HCT116 (cell line): ENCODE data around the gene GLTP. TPM values are rescaled to one million over a fixed set of nuclear protein-coding genes. Genes with fewer than 3 reads are reported as not detected.

Experiments
- ATAC-seq: fragments of 200-7000 bp; cut with Tn5 transposase; 2 replicates; pipeline ENCODE4 v1.9.1; 2020; ENCODE audit warnings: mild to moderate bottlenecking, moderate library complexity
- BruUV-seq: library from RNA; stranded (reverse); fragments of 400-500 nt; replicated peaks from 2 replicates; lab custom pipeline; 2021; lab: Mats Ljungman, UMichigan
- CTCF ChIA-PET: fragments of 300-600 bp; sonication (Branson Sonifier 250); formaldehyde crosslinking; loops from one replicate; lab custom pipeline; 2021; ENCODE audit warnings: antibody characterized with exemption; lab: Charles Lee
- POLR2A ChIA-PET: fragments of 300-600, 350-600 bp; sonication (Branson Sonifier 250); formaldehyde crosslinking; loops from one replicate; lab custom pipeline; 2021; ENCODE audit warnings: antibody characterized with exemption; lab: Charles Lee
- RAD21 ChIA-PET, 2 experiments: fragments of 300-600 bp; sonication (Branson Sonifier 250); formaldehyde crosslinking; loops; one replicate each; lab custom pipeline; 2023; ENCODE audit warnings: low total read pairs in 2 of 2; ENCODE audit not compliant: uncharacterized antibody in 2 of 2, unreplicated experiment in 2 of 2, low non-redundant PET in 1 of 2; lab: Charles Lee
- DNase-seq: peaks from one replicate; pipeline ENCODE4 v3.0.0-alpha.2; 2010; ENCODE audit warnings: low read depth, low spot score
- H2AFZ ChIP-seq: fragments of 200-600 bp; shearing (Covaris generic), sonication (generic); 2 replicates; pipeline ENCODE4 v1.6.1; 2017; ENCODE audit warnings: low read depth, mixed run types, mixed read lengths, antibody characterized with exemption, low read length; ENCODE audit not compliant: poor library complexity, severe bottlenecking
- H3K27ac ChIP-seq: 2 replicates; pipeline ENCODE4 v1.5.1; 2012; ENCODE audit warnings: low read depth, low read length
- H3K27me3 ChIP-seq: fragments of 200-600 bp; sonication (generic); 2 replicates; pipeline ENCODE4 v1.6.1; 2016; ENCODE audit warnings: mixed run types, low read length, mixed read lengths; ENCODE audit not compliant: insufficient read depth
- H3K36me3 ChIP-seq, 2 experiments: fragments of 200-500 bp in 1 of 2; fragments of 200-600 bp in 1 of 2; sonication (Bioruptor generic) in 1 of 2; sonication (generic) in 1 of 2; 2 replicates each; pipeline versions ENCODE4 v1.5.1 to v1.6.1; 2014 to 2016; ENCODE audit warnings: low read length in 2 of 2, inconsistent platforms in 1 of 2, mixed read lengths in 1 of 2, mixed run types in 1 of 2; ENCODE audit not compliant: insufficient read depth in 2 of 2, control insufficient read depth in 1 of 2
- H3K4me1 ChIP-seq, 2 experiments: fragments of 200-600 bp in 1 of 2; sonication (generic) in 1 of 2; 2 replicates each; pipeline versions ENCODE4 v1.5.1 to v1.6.1; 2012 to 2017; ENCODE audit warnings: low read length in 2 of 2, inconsistent platforms in 1 of 2, mild to moderate bottlenecking in 1 of 2, mixed read lengths in 1 of 2, mixed run types in 1 of 2, moderate library complexity in 1 of 2; ENCODE audit not compliant: insufficient read depth in 2 of 2, control insufficient read depth in 1 of 2
- H3K4me2 ChIP-seq: fragments of 200-600 bp; sonication (generic); 2 replicates; pipeline ENCODE4 v1.6.1; 2017; ENCODE audit warnings: mixed run types, low read length, mixed read lengths
- H3K4me3 ChIP-seq, 2 experiments: fragments of 200-600 bp in 1 of 2; sonication (generic) in 1 of 2; replicated peaks in 1 of 2; 2 replicates each; pipeline ENCODE4 v1.5.1; 2011 to 2016; ENCODE audit warnings: low read length in 2 of 2, control low read depth in 1 of 2, low read depth in 1 of 2, mild to moderate bottlenecking in 1 of 2, mixed read lengths in 1 of 2, mixed run types in 1 of 2
- H3K79me2 ChIP-seq: fragments of 200-600 bp; sonication (generic); 2 replicates; pipeline ENCODE4 v1.6.1; 2017; ENCODE audit warnings: mild to moderate bottlenecking, mixed run types, low read length, moderate library complexity, mixed read lengths; ENCODE audit not compliant: insufficient read depth
- H3K9ac ChIP-seq: fragments of 200-600 bp; sonication (generic); 2 replicates; pipeline ENCODE4 v1.6.1; 2016; ENCODE audit warnings: low read length, mixed read lengths
- H3K9me2 ChIP-seq: fragments of 200-600 bp; sonication (generic), shearing (Covaris generic); 2 replicates; pipeline ENCODE4 v1.6.1; 2017; ENCODE audit warnings: mixed run types, mild to moderate bottlenecking, moderate library complexity; ENCODE audit not compliant: insufficient read depth
- H3K9me3 ChIP-seq, 2 experiments: fragments of 200-500 bp in 1 of 2; fragments of 200-600 bp in 1 of 2; sonication (Bioruptor generic) in 1 of 2; sonication (generic) in 1 of 2; 2 replicates each; pipeline ENCODE4 v1.6.1; 2014 to 2017; ENCODE audit warnings: low read length in 2 of 2, mixed read lengths in 2 of 2, inconsistent platforms in 1 of 2, low read depth in 1 of 2, mild to moderate bottlenecking in 1 of 2, mixed run types in 1 of 2, moderate library complexity in 1 of 2; ENCODE audit not compliant: control insufficient read depth in 1 of 2, insufficient read depth in 1 of 2
- H4K20me1 ChIP-seq: fragments of 200-600 bp; sonication (generic), shearing (Covaris generic); 2 replicates; pipeline ENCODE4 v1.6.1; 2017; ENCODE audit warnings: mixed run types, mild to moderate bottlenecking, moderate library complexity; ENCODE audit not compliant: insufficient read depth
- CBX3 ChIP-seq: IDR thresholded peaks from 2 replicates; pipeline ENCODE4 v1.6.1; 2012; ENCODE audit warnings: low read depth
- CEBPB ChIP-seq: IDR thresholded peaks from 2 replicates; pipeline ENCODE4 v1.6.1; 2012; ENCODE audit warnings: low read depth
- EGR1 ChIP-seq: IDR thresholded peaks from 2 replicates; pipeline ENCODE4 v1.6.1; 2012; ENCODE audit warnings: low read depth
- ELF1 ChIP-seq: IDR thresholded peaks from 2 replicates; pipeline ENCODE4 v1.6.1; 2012; ENCODE audit warnings: low read depth, borderline replicate concordance
- EZH2 ChIP-seq: fragments of 200-600 bp; sonication (generic); IDR thresholded peaks from 2 replicates; pipeline ENCODE4 v1.6.1; 2017; ENCODE audit warnings: antibody characterized with exemption, mixed run types
- EZH2phosphoT487 ChIP-seq: fragments of 200-600 bp; IDR thresholded peaks from 2 replicates; pipeline ENCODE4 v1.6.1; 2018; ENCODE audit warnings: antibody characterized with exemption, borderline replicate concordance
- JUND ChIP-seq: IDR thresholded peaks from 2 replicates; pipeline ENCODE4 v1.6.1; 2012
- POLR2AphosphoS5 ChIP-seq: IDR thresholded peaks from 2 replicates; pipeline ENCODE4 v1.6.1; 2011; ENCODE audit warnings: mild to moderate bottlenecking, low read depth, low read length, moderate library complexity
- RAD21 ChIP-seq: IDR thresholded peaks from 2 replicates; pipeline ENCODE4 v1.6.1; 2012; ENCODE audit warnings: low read depth, mild to moderate bottlenecking
- SP1 ChIP-seq: IDR thresholded peaks from 2 replicates; pipeline ENCODE4 v1.6.1; 2012; ENCODE audit warnings: low read depth
- SRF ChIP-seq: IDR thresholded peaks from 2 replicates; pipeline ENCODE4 v1.6.1; 2012; ENCODE audit warnings: low read depth
- TCF7L2 ChIP-seq: IDR thresholded peaks from 2 replicates; pipeline ENCODE4 v1.7.0; 2011; ENCODE audit warnings: borderline replicate concordance, inconsistent platforms; ENCODE audit not compliant: insufficient read depth, insufficient read length; ENCODE audit errors: extremely low read depth
- YY1 ChIP-seq: IDR thresholded peaks from 2 replicates; pipeline ENCODE4 v1.6.1; 2011; ENCODE audit warnings: low read length, low read depth, moderate library complexity, mild to moderate bottlenecking; ENCODE audit not compliant: insufficient replicate concordance; ENCODE audit errors: extremely low read depth
- ZFX ChIP-seq: fragments of 450-650 bp; IDR thresholded peaks from 2 replicates; pipeline ENCODE4 v1.6.1; 2017
- ZNF274 ChIP-seq: fragments of 200-500 bp; sonication (Bioruptor generic); IDR thresholded peaks from 2 replicates; pipeline ENCODE4 v1.6.1; 2014; ENCODE audit warnings: mild to moderate bottlenecking, low read depth, low read length, inconsistent platforms
- intact Hi-C: fragments of 100-400 bp; cut with micrococcal nuclease; formaldehyde crosslinking; loops from 2 replicates; pipeline ENCODE4 v1.10.0; 2022
- total RNA-seq: library from RNA; stranded (reverse); gene quantifications from one replicate; pipeline ENCODE4 v1.2.1, GENCODE V29; 2021; ENCODE audit not compliant: unreplicated experiment
- TF ChIP-seq, protein P1 (sequence below): IDR thresholded peaks from 2 replicates; pipeline ENCODE4 v1.6.1; 2011; ENCODE audit warnings: mild to moderate bottlenecking, low read length, moderate library complexity; ENCODE audit not compliant: insufficient replicate concordance; ENCODE audit errors: extremely low read depth
- TF ChIP-seq, protein P2 (sequence below): IDR thresholded peaks from 2 replicates; pipeline ENCODE4 v1.6.1; 2012
- TF ChIP-seq, protein P3 (sequence below): IDR thresholded peaks from 2 replicates; pipeline ENCODE4 v1.6.1; 2012
- TF ChIP-seq, protein P4 (sequence below), 3 experiments: fragments of 200-600 bp in 1 of 3; sonication (generic) in 1 of 3; IDR thresholded peaks in 2 of 3; conservative IDR thresholded peaks in 1 of 3; 2 replicates each; pipeline ENCODE4 v1.5.1; 2012 to 2017; ENCODE audit warnings: low read depth in 2 of 3, low read length in 2 of 3, antibody characterized with exemption in 1 of 3, borderline replicate concordance in 1 of 3, control low read depth in 1 of 3, mild to moderate bottlenecking in 1 of 3, mixed read lengths in 1 of 3, mixed run types in 1 of 3, moderate library complexity in 1 of 3; ENCODE audit not compliant: insufficient read depth in 1 of 3
- TF ChIP-seq, protein P5 (sequence below): IDR thresholded peaks from 2 replicates; pipeline ENCODE4 v1.6.1; 2012; ENCODE audit warnings: low read depth

GLTP gene
- total RNA-seq, 1 experiment from 2014 or later = 26.6 TPM

DNA sequence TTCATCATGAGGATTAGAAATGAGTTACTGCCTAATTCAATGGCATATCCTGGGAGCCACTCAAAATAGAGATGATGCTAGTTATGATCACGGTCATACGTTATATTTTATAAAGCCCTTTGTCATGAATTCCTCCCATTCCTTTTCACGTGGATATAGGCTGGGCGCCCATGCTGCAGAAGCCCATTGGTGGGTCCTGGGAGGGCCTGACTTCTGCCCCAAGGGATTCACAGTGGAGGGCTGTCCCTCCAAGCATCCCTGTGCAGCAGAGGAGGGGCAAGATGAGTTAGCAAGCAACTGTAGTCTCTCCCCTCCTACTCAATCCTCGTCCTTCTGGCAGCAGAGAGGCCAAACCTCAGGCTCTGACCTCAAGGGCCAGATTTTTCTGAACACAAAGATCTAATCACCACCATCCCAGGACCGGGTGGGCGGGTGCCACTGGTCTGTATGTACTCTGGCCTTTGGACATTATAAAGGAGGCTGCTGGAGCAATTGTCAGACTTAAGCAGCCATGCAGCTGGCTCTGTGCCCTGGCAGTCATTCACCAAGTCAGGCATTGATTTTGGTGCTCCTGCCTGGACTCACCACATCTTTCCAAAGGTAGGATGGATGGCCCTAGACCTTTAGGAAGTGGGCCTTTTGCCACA is 8.6 kb downstream of the GLTP start:
- Histone ChIP-seq H2AFZ (no peak overlapping the region), H3K27ac (no peak overlapping the region), H4K20me1 (no peaks in the 10 kb centered on the region), H3K4me2 (no peak overlapping the region), H3K27me3 (no peaks in the 10 kb centered on the region), H3K4me3 (no peak overlapping the region), H3K79me2 (peaks cover 7% of the 10 kb centered on the region), H3K9ac (no peak overlapping the region), H3K36me3 (no peaks in the 10 kb centered on the region), H3K9me2 (no peaks in the 10 kb centered on the region), H3K4me1 (peaks cover 11 to 16% of the 10 kb centered on the region in 2 experiments; a peak in 3 of 4 replicates), H3K9me3 (no peaks in the 10 kb centered on the region)
- no peak for TF ChIP-seq RAD21
- TF ChIP-seq ELF1 = no peak
- no peak for TF ChIP-seq JUND
- TF ChIP-seq, protein P1, sequence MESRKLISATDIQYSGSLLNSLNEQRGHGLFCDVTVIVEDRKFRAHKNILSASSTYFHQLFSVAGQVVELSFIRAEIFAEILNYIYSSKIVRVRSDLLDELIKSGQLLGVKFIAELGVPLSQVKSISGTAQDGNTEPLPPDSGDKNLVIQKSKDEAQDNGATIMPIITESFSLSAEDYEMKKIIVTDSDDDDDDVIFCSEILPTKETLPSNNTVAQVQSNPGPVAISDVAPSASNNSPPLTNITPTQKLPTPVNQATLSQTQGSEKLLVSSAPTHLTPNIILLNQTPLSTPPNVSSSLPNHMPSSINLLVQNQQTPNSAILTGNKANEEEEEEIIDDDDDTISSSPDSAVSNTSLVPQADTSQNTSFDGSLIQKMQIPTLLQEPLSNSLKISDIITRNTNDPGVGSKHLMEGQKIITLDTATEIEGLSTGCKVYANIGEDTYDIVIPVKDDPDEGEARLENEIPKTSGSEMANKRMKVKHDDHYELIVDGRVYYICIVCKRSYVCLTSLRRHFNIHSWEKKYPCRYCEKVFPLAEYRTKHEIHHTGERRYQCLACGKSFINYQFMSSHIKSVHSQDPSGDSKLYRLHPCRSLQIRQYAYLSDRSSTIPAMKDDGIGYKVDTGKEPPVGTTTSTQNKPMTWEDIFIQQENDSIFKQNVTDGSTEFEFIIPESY = no peak
- TF ChIP-seq SP1 = no peak
- TF ChIP-seq ZNF274 = no peak
- TF ChIP-seq, protein P2, sequence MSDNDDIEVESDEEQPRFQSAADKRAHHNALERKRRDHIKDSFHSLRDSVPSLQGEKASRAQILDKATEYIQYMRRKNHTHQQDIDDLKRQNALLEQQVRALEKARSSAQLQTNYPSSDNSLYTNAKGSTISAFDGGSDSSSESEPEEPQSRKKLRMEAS = no peak
- TF ChIP-seq TCF7L2 = no peak
- TF ChIP-seq SRF = no peak
- TF ChIP-seq, protein P3, sequence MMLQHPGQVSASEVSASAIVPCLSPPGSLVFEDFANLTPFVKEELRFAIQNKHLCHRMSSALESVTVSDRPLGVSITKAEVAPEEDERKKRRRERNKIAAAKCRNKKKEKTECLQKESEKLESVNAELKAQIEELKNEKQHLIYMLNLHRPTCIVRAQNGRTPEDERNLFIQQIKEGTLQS = no peak
- TF ChIP-seq ZFX = no peak
- no peak for TF ChIP-seq EGR1
- TF ChIP-seq CEBPB = no peak
- TF ChIP-seq EZH2 = no peak
- no peak for TF ChIP-seq YY1
- no peak for TF ChIP-seq CBX3
- TF ChIP-seq, protein P4, sequence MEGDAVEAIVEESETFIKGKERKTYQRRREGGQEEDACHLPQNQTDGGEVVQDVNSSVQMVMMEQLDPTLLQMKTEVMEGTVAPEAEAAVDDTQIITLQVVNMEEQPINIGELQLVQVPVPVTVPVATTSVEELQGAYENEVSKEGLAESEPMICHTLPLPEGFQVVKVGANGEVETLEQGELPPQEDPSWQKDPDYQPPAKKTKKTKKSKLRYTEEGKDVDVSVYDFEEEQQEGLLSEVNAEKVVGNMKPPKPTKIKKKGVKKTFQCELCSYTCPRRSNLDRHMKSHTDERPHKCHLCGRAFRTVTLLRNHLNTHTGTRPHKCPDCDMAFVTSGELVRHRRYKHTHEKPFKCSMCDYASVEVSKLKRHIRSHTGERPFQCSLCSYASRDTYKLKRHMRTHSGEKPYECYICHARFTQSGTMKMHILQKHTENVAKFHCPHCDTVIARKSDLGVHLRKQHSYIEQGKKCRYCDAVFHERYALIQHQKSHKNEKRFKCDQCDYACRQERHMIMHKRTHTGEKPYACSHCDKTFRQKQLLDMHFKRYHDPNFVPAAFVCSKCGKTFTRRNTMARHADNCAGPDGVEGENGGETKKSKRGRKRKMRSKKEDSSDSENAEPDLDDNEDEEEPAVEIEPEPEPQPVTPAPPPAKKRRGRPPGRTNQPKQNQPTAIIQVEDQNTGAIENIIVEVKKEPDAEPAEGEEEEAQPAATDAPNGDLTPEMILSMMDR (IDR thresholded peaks at IDR 0.05 in 2 of 3, conservative IDR thresholded peaks at IDR 0.05 in 1 of 3; ENCODE audit: borderline replicate concordance in 1 of 3, insufficient read depth in 1 of 3, low read depth in 2 of 3, low read length in 2 of 3) = no peak
- no peak for TF ChIP-seq POLR2AphosphoS5
- TF ChIP-seq, protein P5, sequence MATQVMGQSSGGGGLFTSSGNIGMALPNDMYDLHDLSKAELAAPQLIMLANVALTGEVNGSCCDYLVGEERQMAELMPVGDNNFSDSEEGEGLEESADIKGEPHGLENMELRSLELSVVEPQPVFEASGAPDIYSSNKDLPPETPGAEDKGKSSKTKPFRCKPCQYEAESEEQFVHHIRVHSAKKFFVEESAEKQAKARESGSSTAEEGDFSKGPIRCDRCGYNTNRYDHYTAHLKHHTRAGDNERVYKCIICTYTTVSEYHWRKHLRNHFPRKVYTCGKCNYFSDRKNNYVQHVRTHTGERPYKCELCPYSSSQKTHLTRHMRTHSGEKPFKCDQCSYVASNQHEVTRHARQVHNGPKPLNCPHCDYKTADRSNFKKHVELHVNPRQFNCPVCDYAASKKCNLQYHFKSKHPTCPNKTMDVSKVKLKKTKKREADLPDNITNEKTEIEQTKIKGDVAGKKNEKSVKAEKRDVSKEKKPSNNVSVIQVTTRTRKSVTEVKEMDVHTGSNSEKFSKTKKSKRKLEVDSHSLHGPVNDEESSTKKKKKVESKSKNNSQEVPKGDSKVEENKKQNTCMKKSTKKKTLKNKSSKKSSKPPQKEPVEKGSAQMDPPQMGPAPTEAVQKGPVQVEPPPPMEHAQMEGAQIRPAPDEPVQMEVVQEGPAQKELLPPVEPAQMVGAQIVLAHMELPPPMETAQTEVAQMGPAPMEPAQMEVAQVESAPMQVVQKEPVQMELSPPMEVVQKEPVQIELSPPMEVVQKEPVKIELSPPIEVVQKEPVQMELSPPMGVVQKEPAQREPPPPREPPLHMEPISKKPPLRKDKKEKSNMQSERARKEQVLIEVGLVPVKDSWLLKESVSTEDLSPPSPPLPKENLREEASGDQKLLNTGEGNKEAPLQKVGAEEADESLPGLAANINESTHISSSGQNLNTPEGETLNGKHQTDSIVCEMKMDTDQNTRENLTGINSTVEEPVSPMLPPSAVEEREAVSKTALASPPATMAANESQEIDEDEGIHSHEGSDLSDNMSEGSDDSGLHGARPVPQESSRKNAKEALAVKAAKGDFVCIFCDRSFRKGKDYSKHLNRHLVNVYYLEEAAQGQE = no peak
- no peak for TF ChIP-seq EZH2phosphoT487
- BruUV-seq = no TSS peak
- CTCF ChIA-PET = no interaction called here
- no peak for DNase-seq
- RAD21 ChIA-PET = no interaction called here
- intact Hi-C loops = no loop called here
- no peak for ATAC-seq
- POLR2A ChIA-PET = no interaction called here
